Ovary (tissue), 9 donors: ENCODE results near the gene JADE2. TPM values are rescaled to one million over a fixed set of nuclear protein-coding genes. Genes with fewer than 3 reads are reported as not detected.

ENCODE experiments used
- DNase-seq, 5 donors: peaks; one replicate each; pipeline ENCODE4 v3.0.0-alpha.2; 2019 to 2020
- H3K27ac ChIP-seq, 2 donors: fragments of 200-600 bp; one replicate each; pipeline versions ENCODE4 v1.5.1 to v1.8.0; 2019 to 2022
- H3K27me3 ChIP-seq: fragments of 200-600 bp; one replicate; pipeline ENCODE4 v1.8.0; 2022
- H3K36me3 ChIP-seq: fragments of 200-600 bp; sonication (generic); one replicate; pipeline ENCODE4 v1.5.1; 2019
- H3K4me1 ChIP-seq: one replicate; pipeline ENCODE4 v1.8.1; 2013; ENCODE audit warnings: mild to moderate bottlenecking, moderate library complexity; ENCODE audit not compliant: insufficient read depth
- H3K4me3 ChIP-seq: fragments of 200-600 bp; sonication (generic); one replicate; pipeline ENCODE4 v1.5.1; 2017
- H3K9me3 ChIP-seq, 2 donors: fragments of 200-600 bp in 1 of 2; sonication (generic) in 1 of 2; one replicate each; pipeline versions ENCODE4 v1.5.1 to v1.8.1; 2013 to 2019; ENCODE audit warnings: mild to moderate bottlenecking in 1 of 2, moderate library complexity in 1 of 2
- EP300 ChIP-seq: sonication (generic); formaldehyde crosslinking; IDR thresholded peaks from one replicate; pipeline ENCODE4 v1.6.1; 2017; ENCODE audit warnings: antibody characterized with exemption
- POLR2A ChIP-seq: fragments of 450-650 bp; IDR thresholded peaks from one replicate; pipeline ENCODE4 v1.6.1; 2017; ENCODE audit warnings: antibody characterized with exemption, mild to moderate bottlenecking, moderate library complexity
- WGBS, 3 donors: extraction: QIAGEN DNeasy Blood & Tissue Kit in 1 of 3; methylation state at CpG; one replicate each; pipeline versions ENCODE4 v1.1.5 to v1.1.7; 2013 to 2017; 5-methylcytosine and 5-hydroxymethylcytosine counted together
- intact Hi-C, 4 donors: fragments of 100-400 bp; cut with DNase I; formaldehyde crosslinking; loops; one replicate each; pipeline versions ENCODE4 v1.11.0 to v1.15.1; 2022 to 2023
- polyA plus RNA-seq, 2 donors: library from polyadenylated mRNA; stranded (reverse); fragments of 200-250 nt in 1 of 2; fragments of 350-450 nt in 1 of 2; fragmentation: Illumina TruSeq in 1 of 2; extraction: RNeasy Lipid Tissue Mini Kit (QIAGEN cat#74804) in 1 of 2; gene quantifications; one replicate each; pipeline ENCODE4 v1.2.3, GENCODE V29; 2013 to 2014
- total RNA-seq, 7 donors: library from RNA; depleted of rRNA in 2 of 7; stranded (reverse); fragments of >200 nt in 2 of 7; fragmentation: NEBNext Ultra II Directional in 3 of 7; extraction: Animal tissue kit (Norgen Biotek cat#: 25700) in 3 of 7; gene quantifications; one replicate each; pipeline versions ENCODE4 v1.1.0 to v1.2.4, GENCODE V29; 2016 to 2023
- TF ChIP-seq, protein P1 (sequence below), 3 donors: fragments of 450-650 bp in 2 of 3; fragments of 200-600 bp in 1 of 3; IDR thresholded peaks; one replicate each; pipeline versions ENCODE4 v1.5.1 to v1.8.0; 2016 to 2022; ENCODE audit warnings: antibody characterized with exemption in 3 of 3, mild to moderate bottlenecking in 1 of 3
- donor health status: DM: no; HTN: no; CAD: no; lungs with moderate emphysema.
- donor health status: DM: no; HTN: no; CAD: no.
- donor health status: Bipolar disorder and iron deficiency.
- donor health status: DM: yes; HTN: yes; CAD: no.
- donor health status: DM: no; HTN: no; CAD: no.
- donor health status: DM: yes; HTN: yes; CAD: no.

JADE2 gene
- total and polyA plus RNA-seq, 9 donors: 23.2 to 82.9 (median 66.0) TPM

GRCh38 chr5:134584662-134585061 is 59.2 kb downstream of the JADE2 start:
- Histone ChIP-seq H3K27ac (no peak overlapping the region), H3K36me3 (no peaks in the 10 kb centered on the region), H3K9me3 (no peaks in the 10 kb centered on the region), H3K27me3 (no peaks in the 10 kb centered on the region), H3K4me3 (no peak overlapping the region), H3K4me1 (no peaks in the 10 kb centered on the region)
- TF ChIP-seq EP300 (no peak), POLR2A (no peak)
- TF ChIP-seq, protein P1, sequence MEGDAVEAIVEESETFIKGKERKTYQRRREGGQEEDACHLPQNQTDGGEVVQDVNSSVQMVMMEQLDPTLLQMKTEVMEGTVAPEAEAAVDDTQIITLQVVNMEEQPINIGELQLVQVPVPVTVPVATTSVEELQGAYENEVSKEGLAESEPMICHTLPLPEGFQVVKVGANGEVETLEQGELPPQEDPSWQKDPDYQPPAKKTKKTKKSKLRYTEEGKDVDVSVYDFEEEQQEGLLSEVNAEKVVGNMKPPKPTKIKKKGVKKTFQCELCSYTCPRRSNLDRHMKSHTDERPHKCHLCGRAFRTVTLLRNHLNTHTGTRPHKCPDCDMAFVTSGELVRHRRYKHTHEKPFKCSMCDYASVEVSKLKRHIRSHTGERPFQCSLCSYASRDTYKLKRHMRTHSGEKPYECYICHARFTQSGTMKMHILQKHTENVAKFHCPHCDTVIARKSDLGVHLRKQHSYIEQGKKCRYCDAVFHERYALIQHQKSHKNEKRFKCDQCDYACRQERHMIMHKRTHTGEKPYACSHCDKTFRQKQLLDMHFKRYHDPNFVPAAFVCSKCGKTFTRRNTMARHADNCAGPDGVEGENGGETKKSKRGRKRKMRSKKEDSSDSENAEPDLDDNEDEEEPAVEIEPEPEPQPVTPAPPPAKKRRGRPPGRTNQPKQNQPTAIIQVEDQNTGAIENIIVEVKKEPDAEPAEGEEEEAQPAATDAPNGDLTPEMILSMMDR (IDR thresholded peaks at IDR 0.05): no peak
- 58 to 75% (median 66%) methylated on average over 3 of the region's 3 CpGs for WGBS, 3 donors
- intact Hi-C loops: loop anchor here (5.0 to 10.0 kb wide), 4 partner anchors 280 to 410 kb away; partner anchors contain the start of gene SKP1 (in 1 of the 4)
- DNase-seq: no peak

GRCh38 chr5:134585966-134586365 is 60.5 kb downstream of the JADE2 start:
- no peaks in the 10 kb centered on the region for H3K9me3 ChIP-seq
- intact Hi-C loops: loop anchor here (2.0 to 10.0 kb wide), 5 partner anchors 281 to 411 kb away; partner anchors contain the start of gene SKP1 (in 1 of the 4)
- TF ChIP-seq, protein P1 (IDR thresholded peaks at IDR 0.05): no peak
- TF ChIP-seq POLR2A (no peak), EP300 (no peak)
- no peaks in the 10 kb centered on the region for H3K36me3 ChIP-seq
- H3K4me3 ChIP-seq: no peak overlapping the region
- 85 to 95% (median 93%) methylated on average over 2 of the region's 2 CpGs for WGBS, 3 donors
- DNase-seq: no peak
- H3K4me1 ChIP-seq: no peaks in the 10 kb centered on the region
- no peaks in the 10 kb centered on the region for H3K27me3 ChIP-seq
- no peak overlapping the region for H3K27ac ChIP-seq

DNA sequence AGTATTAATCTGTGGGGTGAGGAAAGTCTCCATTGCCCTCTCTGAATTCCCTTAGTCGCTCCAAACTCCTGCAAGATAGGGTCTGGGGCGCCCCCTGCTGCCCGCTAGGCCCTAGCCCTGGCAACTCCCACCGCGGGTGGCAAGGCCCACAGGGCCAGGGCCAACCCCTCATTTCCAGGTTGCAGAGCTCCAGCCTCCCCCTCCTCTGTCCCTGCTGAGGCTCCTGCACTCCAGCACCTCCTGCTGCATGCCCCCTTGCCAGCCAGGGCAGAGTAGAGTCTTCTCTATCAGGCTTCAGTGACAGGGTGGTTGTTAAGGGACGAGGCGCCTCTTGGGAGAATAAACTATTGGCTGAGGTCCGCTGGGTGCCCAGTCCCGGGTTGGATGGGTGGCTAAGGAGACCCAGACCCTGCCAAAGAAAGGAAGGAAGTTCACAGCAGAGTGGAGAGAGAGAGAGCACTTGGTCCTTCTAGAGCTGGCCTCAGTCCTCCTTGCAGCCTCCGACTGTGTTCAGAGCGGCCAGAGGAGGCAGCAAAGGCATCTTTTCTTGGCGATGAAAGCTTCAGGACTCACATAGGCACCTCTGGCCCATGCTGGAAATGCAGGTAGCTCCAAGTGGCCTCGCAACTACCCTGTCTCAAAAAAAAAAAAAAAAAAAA is 61.5 kb downstream of the JADE2 start:
- no peaks in the 10 kb centered on the region for H3K36me3 ChIP-seq
- no peaks in the 10 kb centered on the region for H3K27me3 ChIP-seq
- no peaks in the 10 kb centered on the region for H3K4me1 ChIP-seq
- DNase-seq: peak; percentile 75 to 89 (median 86)
- no peaks in the 10 kb centered on the region for H3K9me3 ChIP-seq
- TF ChIP-seq, protein P1 (IDR thresholded peaks at IDR 0.05): peak in 2 of 3 donors; percentile 66 to 81
- TF ChIP-seq POLR2A: no peak
- no peak for TF ChIP-seq EP300
- H3K27ac ChIP-seq: no peak overlapping the region
- 18 to 19% (median 18%) methylated on average over 13 of the region's 13 CpGs for WGBS, 3 donors
- intact Hi-C loops: loop anchor here (2.0 to 10.0 kb wide), 5 partner anchors 282 to 412 kb away; partner anchors contain the start of gene SKP1 (in 1 of the 4)
- no peak overlapping the region for H3K4me3 ChIP-seq

DNA sequence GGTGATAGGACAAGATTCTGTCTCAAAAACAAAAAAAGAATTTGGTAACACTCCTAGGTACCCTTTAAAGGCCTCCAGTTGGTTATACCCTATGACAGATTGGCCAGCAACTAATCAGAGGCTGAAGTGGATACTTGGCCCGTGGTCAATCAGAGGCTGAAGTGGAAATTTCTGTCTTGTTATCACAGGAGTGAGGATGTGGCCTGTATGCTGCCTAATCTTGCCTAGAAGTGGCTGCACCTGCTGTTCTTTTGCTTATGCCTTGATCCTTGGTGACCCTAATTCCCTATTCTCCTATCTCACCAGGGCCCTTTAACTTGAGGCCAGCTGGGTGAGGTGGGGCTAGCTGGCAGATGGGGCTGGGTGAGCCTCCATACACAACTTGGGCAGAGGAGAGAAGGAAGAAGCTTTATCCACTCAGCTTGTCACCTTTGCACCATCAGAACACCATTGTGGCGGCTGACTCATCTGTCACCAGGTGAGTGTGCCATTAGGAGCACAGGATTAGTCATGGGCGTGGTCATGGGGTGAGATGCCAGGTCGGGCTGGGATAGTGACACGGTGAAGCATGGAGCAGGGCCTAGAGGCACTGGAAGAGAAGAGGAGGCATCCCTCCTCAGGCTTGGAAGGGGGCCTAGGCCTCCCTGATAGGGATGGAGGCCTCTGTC is 65.7 kb downstream of the JADE2 start:
- no peak overlapping the region for H3K27ac ChIP-seq
- WGBS, 3 donors: 80 to 82% (median 82%) methylated on average over 5 of the region's 5 CpGs

More for the DNA sequence above, 65.7 kb downstream of the JADE2 start:
- DNase-seq: no peak
- no peaks in the 10 kb centered on the region for H3K4me1 ChIP-seq
- intact Hi-C loops: no loop called here
- no peaks in the 10 kb centered on the region for H3K36me3 ChIP-seq
- TF ChIP-seq EP300 (no peak), POLR2A (no peak)
- TF ChIP-seq, protein P1 (IDR thresholded peaks at IDR 0.05): no peak
- H3K9me3 ChIP-seq: no peaks in the 10 kb centered on the region
- H3K27me3 ChIP-seq: no peaks in the 10 kb centered on the region
- H3K4me3 ChIP-seq: no peak overlapping the region
